Measurements from ENCODE around the gene ATF5.
"Not testable (repeated sequence)": the region's sequence is repeated elsewhere in the genome, so short reads cannot be mapped to it uniquely, and the experiment has no call there.

The ATF5 gene

GRCh38 chr19:49924004-49924880 lies 4.8 kb upstream of the ATF5 start:
- no peak for DNase-seq

GRCh38 chr19:49924881-49925210 lies 4.2 kb upstream of the ATF5 start:
- not testable (repeated sequence) for DNase-seq

GRCh38 chr19:49925486-49925885 lies 3.5 kb upstream of the ATF5 start:
- no peak for DNase-seq

- DNase-seq = no peak
Measured at GRCh38 chr19:49926515-49926914, 2.5 kb upstream of the ATF5 start.

GRCh38 chr19:49927526-49928264 lies 1.3 kb upstream of the ATF5 start:
- no peak for DNase-seq

- peak; percentile 91 for DNase-seq
Measured at GRCh38 chr19:49929611-49930482, 842 bp downstream of the ATF5 start.

GRCh38 chr19:49930483-49931011 lies 1.5 kb downstream of the ATF5 start:
- DNase-seq = no peak

- DNase-seq = no peak
Measured at GRCh38 chr19:49931293-49932040, 2.5 kb downstream of the ATF5 start.

- DNase-seq = no peak
Measured at GRCh38 chr19:49932041-49932451, 3.0 kb downstream of the ATF5 start.

GRCh38 chr19:49932731-49933131 lies 3.7 kb downstream of the ATF5 start:
- peak; percentile 32 for DNase-seq

- no peak for DNase-seq
Measured at GRCh38 chr19:49933643-49934042, 4.6 kb downstream of the ATF5 start.

- DNase-seq = no peak
Measured at GRCh38 chr19:49936549-49936948, 7.5 kb downstream of the ATF5 start.

- DNase-seq = peak; percentile 82
Measured at GRCh38 chr19:49937750-49938381, 8.9 kb downstream of the ATF5 start.

GRCh38 chr19:49938662-49939061 lies 9.7 kb downstream of the ATF5 start:
- no peak for DNase-seq

GRCh38 chr19:49939721-49940481 lies 10.9 kb downstream of the ATF5 start:
- no peak for DNase-seq

GRCh38 chr19:49940482-49940791 lies 11.4 kb downstream of the ATF5 start:
- no peak for DNase-seq

GRCh38 chr19:49944567-49944966 lies 15.6 kb downstream of the ATF5 start:
- not testable (repeated sequence) for DNase-seq

- DNase-seq = no peak
Measured at GRCh38 chr19:49946415-49946814, 17.4 kb downstream of the ATF5 start.

- no peak for DNase-seq
Measured at GRCh38 chr19:49949742-49950589, 21.0 kb downstream of the ATF5 start.

GRCh38 chr19:49950590-49950948 lies 21.6 kb downstream of the ATF5 start:
- no peak for DNase-seq
